ENCODE measurements around the gene LLGL2. TPM values are rescaled to one million over a fixed set of nuclear protein-coding genes. Genes with fewer than 3 reads are reported as not detected.

LLGL2 gene
- total RNA-seq, 4 donors from 2014 or later: 326 to 1,573 (median 641) TPM

- no peaks in the 10 kb centered on the region for H3K9me3 ChIP-seq
- WGBS, 2 donors (ENCODE audit: low coverage in 1 of 2): 93% methylated on average over 12 of the region's 12 CpGs; no CpG with 5 or more reads in 1 of the 2 donors
- H3K27ac ChIP-seq: no peak overlapping the region
- no peak for TF ChIP-seq EP300 (IDR thresholded peaks at IDR 0.05; ENCODE audit: low read depth)
- TF ChIP-seq POLR2A (IDR thresholded peaks at IDR 0.05): no peak
- TF ChIP-seq POLR2AphosphoS5 (IDR thresholded peaks at IDR 0.05): no peak
- no peak for TF ChIP-seq CTCF (IDR thresholded peaks at IDR 0.05)
- H3K27me3 ChIP-seq: no peaks in the 10 kb centered on the region
- DNase-seq: no peak
- no peaks in the 10 kb centered on the region for H3K36me3 ChIP-seq
- in situ Hi-C loops (cut with MboI; ENCODE audit: low pct_ligation_motif_present in 1 of 4, low pct_unique_long_range_greater_than_20kb in 1 of 4, low sequenced_read_pairs in 3 of 4) (no loop called here), intact Hi-C loops (cut with DNase I; ENCODE audit: low total_unique reads) (no loop called here)
- H3K4me3 ChIP-seq: no peak overlapping the region
- peaks cover 5 to 42% (median 17%) of the 10 kb centered on the region in 4 donors for H3K4me1 ChIP-seq
These were observed 39.8 kb upstream of the LLGL2 start for GRCh38 chr17:75485688-75486087.

- Histone ChIP-seq H3K27me3 (no peaks in the 10 kb centered on the region), H3K9me3 (no peaks in the 10 kb centered on the region), H3K27ac (no peak overlapping the region), H3K4me1 (peaks cover 5 to 41% (median 17%) of the 10 kb centered on the region in 4 donors), H3K4me3 (no peak overlapping the region), H3K36me3 (no peaks in the 10 kb centered on the region)
- no peak for DNase-seq
- WGBS, 2 donors (ENCODE audit: low coverage in 1 of 2): 91% methylated on average over 14 of the region's 14 CpGs; no CpG with 5 or more reads in 1 of the 2 donors
- TF ChIP-seq EP300 (IDR thresholded peaks at IDR 0.05; ENCODE audit: low read depth) (no peak), CTCF (IDR thresholded peaks at IDR 0.05) (no peak), POLR2A (IDR thresholded peaks at IDR 0.05) (no peak), POLR2AphosphoS5 (IDR thresholded peaks at IDR 0.05) (no peak)
- in situ Hi-C loops (cut with MboI; ENCODE audit: low pct_ligation_motif_present in 1 of 4, low pct_unique_long_range_greater_than_20kb in 1 of 4, low sequenced_read_pairs in 3 of 4): no loop called here
- intact Hi-C loops (cut with DNase I; ENCODE audit: low total_unique reads): no loop called here
These were observed 39.3 kb upstream of the LLGL2 start for GRCh38 chr17:75486151-75486550.

GRCh38 chr17:75486951-75487350 is 38.5 kb upstream of the LLGL2 start:
- Histone ChIP-seq H3K4me3 (no peak overlapping the region), H3K9me3 (no peaks in the 10 kb centered on the region), H3K27me3 (no peaks in the 10 kb centered on the region), H3K36me3 (no peaks in the 10 kb centered on the region), H3K4me1 (peaks cover 0 to 33% (median 12%) of the 10 kb centered on the region in 4 donors), H3K27ac (peak overlapping the region in 3 of 4 donors; percentile 27 to 64 (median 55))
- no peak for DNase-seq
- TF ChIP-seq CTCF (IDR thresholded peaks at IDR 0.05) (no peak), POLR2AphosphoS5 (IDR thresholded peaks at IDR 0.05) (no peak), POLR2A (IDR thresholded peaks at IDR 0.05) (no peak), EP300 (IDR thresholded peaks at IDR 0.05; ENCODE audit: low read depth) (no peak)
- intact Hi-C loops (cut with DNase I; ENCODE audit: low total_unique reads): no loop called here
- in situ Hi-C loops (cut with MboI; ENCODE audit: low pct_ligation_motif_present in 1 of 4, low pct_unique_long_range_greater_than_20kb in 1 of 4, low sequenced_read_pairs in 3 of 4): no loop called here
- 86% methylated on average over 5 of the region's 5 CpGs; no CpG with 5 or more reads in 1 of the 2 donors for WGBS, 2 donors (ENCODE audit: low coverage in 1 of 2)

- peak; percentile 59 for DNase-seq
- H3K27ac ChIP-seq: peak overlapping the region in 3 of 4 donors; percentile 27 to 64 (median 55)
- no peak overlapping the region for H3K4me3 ChIP-seq
- intact Hi-C loops (cut with DNase I; ENCODE audit: low total_unique reads) (no loop called here), in situ Hi-C loops (cut with MboI; ENCODE audit: low pct_ligation_motif_present in 1 of 4, low pct_unique_long_range_greater_than_20kb in 1 of 4, low sequenced_read_pairs in 3 of 4) (no loop called here)
- no peaks in the 10 kb centered on the region for H3K9me3 ChIP-seq
- WGBS, 2 donors (ENCODE audit: low coverage in 1 of 2): 64 to 67% methylated on average over 6 to 12 of the region's 12 CpGs
- H3K27me3 ChIP-seq: no peaks in the 10 kb centered on the region
- peaks cover 0 to 29% (median 12%) of the 10 kb centered on the region in 4 donors for H3K4me1 ChIP-seq
- TF ChIP-seq POLR2A (IDR thresholded peaks at IDR 0.05) (no peak), CTCF (IDR thresholded peaks at IDR 0.05) (no peak), POLR2AphosphoS5 (IDR thresholded peaks at IDR 0.05) (no peak), EP300 (IDR thresholded peaks at IDR 0.05; ENCODE audit: low read depth) (no peak)
- peaks cover 0 to 4% (median 0%) of the 10 kb centered on the region in 4 donors for H3K36me3 ChIP-seq
These were observed 38.0 kb upstream of the LLGL2 start for GRCh38 chr17:75487351-75488070.

Measured in transverse colon (tissue), 4 donors.